K562 (cell line): ENCODE data around the gene PIK3CA. TPM values are rescaled to one million over a fixed set of nuclear protein-coding genes. Genes with fewer than 3 reads are reported as not detected.

ENCODE experiments used
- ATAC-seq: fragments of 200-7000 bp; cut with Tn5 transposase; 3 replicates; pipeline ENCODE4 v1.9.1; 2020; ENCODE audit warnings: moderate library complexity
- BruUV-seq: library from RNA; stranded (reverse); fragments of 400-500 nt; replicated peaks from 2 replicates; lab custom pipeline; 2021; lab: Mats Ljungman, UMichigan
- CTCF ChIA-PET: fragments of 300-600 bp; formaldehyde crosslinking; extraction: SDS; loops from one replicate; lab custom pipeline; 2021; ENCODE audit warnings: low intra/inter-chr PET ratio; lab: Yijun Ruan, JAX
- POLR2A ChIA-PET: fragments of 300-600, 350-650 bp; sonication (Branson Sonifier 250); formaldehyde crosslinking; extraction: SDS; loops from one replicate; lab custom pipeline; 2021; ENCODE audit warnings: antibody characterized with exemption, inconsistent platforms; lab: Yijun Ruan, JAX
- DNase-seq, 4 experiments: peaks; one replicate each; pipeline versions ENCODE4 v3.0.0 to v3.0.0-alpha.2; 2011 to 2018; ENCODE audit warnings: low spot score in 3 of 4, mixed read lengths in 3 of 4; ENCODE audit errors: extremely low read depth in 1 of 4
- FAIRE-seq: peaks from 2 replicates; lab custom pipeline; 2011; peaks lifted over from hg19 to GRCh38; lab: Jason Lieb, UNC
- H2AFZ ChIP-seq: 2 replicates; pipeline ENCODE4 v1.6.0; 2011; ENCODE audit warnings: low read depth, low read length, control low read depth, inconsistent platforms
- H3K27ac ChIP-seq: fragments of 200-600 bp; 3 replicates; pipeline ENCODE4 v1.8.0; 2011; ENCODE audit warnings: low read depth, mild to moderate bottlenecking, control low read depth, inconsistent platforms, low read length, moderate library complexity, mixed read lengths; ENCODE audit errors: extremely low read depth
- H3K27me3 ChIP-seq, 2 experiments: fragments of 300-600 bp in 1 of 2; 2 replicates in 1 of 2; 3 replicates in 1 of 2; pipeline versions ENCODE4 v1.6.0 to v1.8.0; 2011; ENCODE audit warnings: inconsistent platforms in 2 of 2, low read length in 2 of 2, mild to moderate bottlenecking in 1 of 2, mixed read lengths in 1 of 2, moderate library complexity in 1 of 2; ENCODE audit not compliant: control insufficient read depth in 2 of 2, insufficient read depth in 2 of 2
- H3K36me3 ChIP-seq: fragments of 300-600 bp; 3 replicates; pipeline ENCODE4 v1.8.0; 2011; ENCODE audit warnings: mild to moderate bottlenecking, low read length, inconsistent platforms; ENCODE audit not compliant: control insufficient read depth, insufficient read depth
- H3K4me1 ChIP-seq, 2 experiments: fragments of 200-600 bp in 1 of 2; replicated peaks in 1 of 2; 2 replicates in 1 of 2; 3 replicates in 1 of 2; pipeline versions ENCODE4 v1.5.1 to v1.8.0; 2011; ENCODE audit warnings: inconsistent platforms in 2 of 2, low read length in 2 of 2, mild to moderate bottlenecking in 1 of 2, mixed read lengths in 1 of 2, moderate library complexity in 1 of 2; ENCODE audit not compliant: control insufficient read depth in 2 of 2, insufficient read depth in 2 of 2
- H3K4me2 ChIP-seq: 2 replicates; pipeline ENCODE4 v1.6.1; 2011; ENCODE audit warnings: low read length, control low read depth, inconsistent platforms, mixed read lengths; ENCODE audit not compliant: insufficient read depth
- H3K4me3 ChIP-seq: fragments of 200-600 bp; sonication (generic), shearing (Covaris generic); 2 replicates; pipeline ENCODE4 v1.5.1; 2016; ENCODE audit warnings: control low read depth, inconsistent platforms
- H3K79me2 ChIP-seq: fragments of 200-600 bp; 3 replicates; pipeline ENCODE4 v1.8.0; 2011; ENCODE audit warnings: low read length, inconsistent platforms; ENCODE audit not compliant: control insufficient read depth, insufficient read depth
- H3K9ac ChIP-seq, 2 experiments: 2 replicates each; pipeline versions ENCODE4 v1.6.0 to v1.6.1; 2011; ENCODE audit warnings: low read depth in 2 of 2, low read length in 2 of 2, control low read depth in 1 of 2, inconsistent platforms in 1 of 2, mild to moderate bottlenecking in 1 of 2, mixed read lengths in 1 of 2; ENCODE audit not compliant: insufficient read depth in 1 of 2
- H3K9me1 ChIP-seq: one replicate; pipeline ENCODE4 v1.6.0; 2011; ENCODE audit warnings: inconsistent platforms, mild to moderate bottlenecking, low read length, moderate library complexity; ENCODE audit not compliant: control insufficient read depth, insufficient read depth
- H3K9me3 ChIP-seq: replicated peaks from 2 replicates; pipeline ENCODE4 v1.5.1; 2011; ENCODE audit warnings: low read depth, low read length, inconsistent platforms; ENCODE audit not compliant: control insufficient read depth, insufficient read depth
- H4K20me1 ChIP-seq: replicated peaks from 2 replicates; pipeline ENCODE4 v1.6.1; 2011; ENCODE audit warnings: low read length, inconsistent platforms, mixed read lengths; ENCODE audit not compliant: control insufficient read depth, insufficient read depth
- BACH1 ChIP-seq: fragments of 200-800 bp; sonication (Bioruptor generic); IDR thresholded peaks from 2 replicates; pipeline ENCODE4 v1.6.1; 2016; ENCODE audit warnings: missing genetic modification characterization, missing compliant biosample characterization
- BRCA1 ChIP-seq, 2 experiments: fragments of 450-650 bp in 1 of 2; sonication (generic) in 1 of 2; formaldehyde crosslinking in 1 of 2; IDR thresholded peaks; 2 replicates each; pipeline versions ENCODE4 v1.5.0 to v1.6.1; 2017 to 2020; ENCODE audit warnings: mild to moderate bottlenecking in 1 of 2, missing genetic modification reagents in 1 of 2
- BRD4 ChIP-seq: fragments of 200-600 bp; sonication (generic); IDR thresholded peaks from 2 replicates; pipeline ENCODE4 v1.6.1; 2017; ENCODE audit warnings: inconsistent platforms
- CBX1 ChIP-seq: sonication (generic); IDR thresholded peaks from 2 replicates; pipeline ENCODE4 v1.6.1; 2016; ENCODE audit warnings: antibody characterized with exemption, low read depth, mild to moderate bottlenecking
- CREB3L1 ChIP-seq: fragments of 450-650 bp; IDR thresholded peaks from 2 replicates; pipeline ENCODE4 v1.6.1; 2014; ENCODE audit warnings: low read depth, mild to moderate bottlenecking, moderate library complexity, borderline replicate concordance
- FOS ChIP-seq: IDR thresholded peaks from 3 replicates; pipeline ENCODE4 v1.6.1; 2011; ENCODE audit not compliant: insufficient read length; ENCODE audit errors: extremely low read depth
- GMEB1 ChIP-seq: fragments of 250-450 bp; sonication (Bioruptor Pico); IDR thresholded peaks from 2 replicates; pipeline ENCODE4 v1.4.0; 2020; ENCODE audit warnings: mild to moderate bottlenecking
- MCM3 ChIP-seq: fragments of 450-650 bp; IDR thresholded peaks from 2 replicates; pipeline ENCODE4 v1.6.1; 2016
- MIER1 ChIP-seq: fragments of 450-650 bp; IDR thresholded peaks from 2 replicates; pipeline ENCODE4 v1.6.1; 2016; ENCODE audit warnings: antibody characterized with exemption, mild to moderate bottlenecking, low read depth
- WGBS: fragments of 100-300 bp; shearing (Covaris generic); methylation state at CpG from one replicate; pipeline ENCODE4 v1.1.6; 2016; ENCODE audit warnings: low coverage, mixed read lengths; ENCODE audit not compliant: insufficient coverage; ENCODE audit errors: missing lambda C conversion rate; 5-methylcytosine and 5-hydroxymethylcytosine counted together
- in situ Hi-C: fragments of 300-500 bp; cut with MboI; formaldehyde crosslinking; loops from 4 replicates; pipeline ENCODE4 v1.15.0; 2018; ENCODE audit warnings: inconsistent platforms, mixed read lengths
- intact Hi-C: fragments of 100-400 bp; cut with micrococcal nuclease; formaldehyde crosslinking; loops from 2 replicates; pipeline ENCODE4 v1.14.2; 2022
- polyA plus RNA-seq, 8 experiments: library from polyadenylated mRNA; depleted of rRNA in 4 of 8; stranded (reverse) in 5 of 8; unstranded in 3 of 8; fragments of >200 nt; fragmentation: Nextera tagmentation in 2 of 8; fragmentation: Illumina TruSeq in 1 of 8; extraction: Ambion mirVana in 2 of 8; extraction: Trizol in 1 of 8; gene quantifications; 2 replicates each; pipeline versions ENCODE4 v1.2.1 to v1.2.3, GENCODE V29; 2011 to 2014; ENCODE audit warnings: inconsistent platforms in 1 of 8, missing spikeins in 1 of 8
- total RNA-seq, 7 experiments: library from RNA; depleted of rRNA in 6 of 7; stranded (reverse); fragments of >200 nt in 6 of 7; fragmentation: Illumina TruSeq in 2 of 7; extraction: Trizol in 2 of 7; gene quantifications; 2 replicates each; pipeline versions ENCODE4 v1.2.1 to v1.2.3, GENCODE V29; 2011 to 2021; ENCODE audit warnings: low replicate concordance in 1 of 7
- TF ChIP-seq, protein P1 (sequence below): sonication (generic); IDR thresholded peaks from 2 replicates; pipeline ENCODE4 v1.6.1; 2016

PIK3CA gene
- total and polyA plus RNA-seq, 9 of the 15 experiments (the other 6 are each of a cell fraction or from before 2014, with no cell fraction given), result 3.8 to 19.4 (median 10.8) TPM

DNA sequence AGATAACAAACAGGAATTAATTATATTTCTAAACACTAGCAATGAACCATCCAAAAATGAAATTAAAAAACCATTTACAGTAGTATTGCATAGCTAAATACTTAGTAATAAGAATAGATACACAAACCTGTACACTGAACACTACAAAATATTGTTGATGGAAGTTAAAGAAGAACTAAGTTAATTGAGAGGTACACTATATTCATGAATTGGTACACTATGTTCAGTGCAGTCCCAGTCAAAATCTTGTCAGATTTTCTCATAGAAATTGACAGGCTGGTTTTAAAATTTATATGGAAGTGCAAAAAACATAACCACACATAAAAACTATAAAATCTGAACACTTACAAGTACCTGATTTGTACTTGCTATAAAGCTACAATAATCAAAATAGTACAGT, 24.4 kb downstream of the PIK3CA start:
- Histone ChIP-seq H4K20me1 (no peaks in the 10 kb centered on the region), H3K4me1 (no peaks in the 10 kb centered on the region), H3K9me3 (no peaks in the 10 kb centered on the region), H3K9ac (no peak overlapping the region), H3K27me3 (no peaks in the 10 kb centered on the region), H3K36me3 (no peaks in the 10 kb centered on the region), H3K9me1 (no peaks in the 10 kb centered on the region), H3K4me3 (no peak overlapping the region), H2AFZ (no peak overlapping the region), H3K27ac (no peak overlapping the region), H3K4me2 (no peak overlapping the region), H3K79me2 (peaks cover 25% of the 10 kb centered on the region)
- intact Hi-C loops, result no loop called here
- BruUV-seq, result no TSS peak
- ATAC-seq (no peak), DNase-seq (no peak), FAIRE-seq (no peak)
- in situ Hi-C loops, result no loop called here
- CTCF ChIA-PET, result no interaction called here
- TF ChIP-seq BRD4 (no peak), MIER1 (no peak), FOS (no peak), CREB3L1 (no peak)
- POLR2A ChIA-PET, result no interaction called here

DNA sequence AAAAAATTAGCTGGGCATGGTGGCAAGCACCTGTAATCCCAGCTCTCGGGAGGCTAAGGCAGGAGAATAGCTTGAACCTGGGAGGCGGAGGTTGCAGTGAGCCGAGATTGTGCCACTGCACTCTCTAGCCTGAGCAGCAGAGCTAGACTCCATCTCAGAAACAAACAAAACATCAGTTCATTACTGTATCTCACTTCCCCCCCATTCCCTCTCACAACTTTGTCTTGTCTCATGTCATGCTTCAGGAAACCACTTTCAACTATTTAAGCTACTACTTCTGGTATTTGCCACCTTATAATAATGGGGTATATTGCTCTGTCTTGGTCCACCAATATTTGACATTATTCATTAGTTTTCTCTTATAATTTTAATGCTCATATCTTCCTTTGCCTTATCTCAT, 26.2 kb downstream of the PIK3CA start:
- no peak for DNase-seq
- in situ Hi-C loops, result no loop called here
- TF ChIP-seq CBX1, result no peak
- no peak for TF ChIP-seq BACH1
- TF ChIP-seq GMEB1 (CRISPR knock-in tag), result no peak
- TF ChIP-seq, protein P1, sequence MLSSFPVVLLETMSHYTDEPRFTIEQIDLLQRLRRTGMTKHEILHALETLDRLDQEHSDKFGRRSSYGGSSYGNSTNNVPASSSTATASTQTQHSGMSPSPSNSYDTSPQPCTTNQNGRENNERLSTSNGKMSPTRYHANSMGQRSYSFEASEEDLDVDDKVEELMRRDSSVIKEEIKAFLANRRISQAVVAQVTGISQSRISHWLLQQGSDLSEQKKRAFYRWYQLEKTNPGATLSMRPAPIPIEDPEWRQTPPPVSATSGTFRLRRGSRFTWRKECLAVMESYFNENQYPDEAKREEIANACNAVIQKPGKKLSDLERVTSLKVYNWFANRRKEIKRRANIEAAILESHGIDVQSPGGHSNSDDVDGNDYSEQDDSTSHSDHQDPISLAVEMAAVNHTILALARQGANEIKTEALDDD, result no peak
- no peak for TF ChIP-seq BRCA1 (IDR thresholded peaks at IDR 0.05)
- TF ChIP-seq BRCA1 (CRISPR knock-in tag; IDR thresholded peaks at IDR 0.05), result no peak
- no peak for TF ChIP-seq MCM3
- H3K79me2 ChIP-seq, result peaks cover 24% of the 10 kb centered on the region
- H3K27ac ChIP-seq, result no peak overlapping the region
- H3K36me3 ChIP-seq, result no peaks in the 10 kb centered on the region
- ChIA-PET CTCF (no interaction called here), POLR2A (interaction anchor here (1.8 kb wide), 1 partner anchor 11 kb away, joined by 7 read pairs; no protein-coding TSS in a partner anchor)
- no peaks in the 10 kb centered on the region for H4K20me1 ChIP-seq
- H3K4me1 ChIP-seq, result no peaks in the 10 kb centered on the region
- no peak for FAIRE-seq
- H3K4me3 ChIP-seq, result no peak overlapping the region
- H3K27me3 ChIP-seq, result no peaks in the 10 kb centered on the region
- H3K9me1 ChIP-seq, result no peaks in the 10 kb centered on the region
- ATAC-seq, result no peak
- no peak overlapping the region for H3K4me2 ChIP-seq
- H3K9ac ChIP-seq, result no peak overlapping the region
- no TSS peak for BruUV-seq
- no peaks in the 10 kb centered on the region for H3K9me3 ChIP-seq
- H2AFZ ChIP-seq, result no peak overlapping the region
- intact Hi-C loops, result no loop called here
- WGBS, result 82% methylated on average over 3 of the region's 3 CpGs
